Measurements from ENCODE around the gene MRM2.
"Not testable (repeated sequence)": the region's sequence is repeated elsewhere in the genome, so short reads cannot be mapped to it uniquely, and the experiment has no call there.

MRM2 gene

GRCh38 chr7:2278026-2278425, 36.0 kb upstream of the MRM2 start:
- no peaks in the 10 kb centered on the region for H3K9me3 ChIP-seq (ENCODE audit: control insufficient read depth, insufficient read depth, low read length)
- H3K4me1 ChIP-seq (ENCODE audit: control insufficient read depth, insufficient read depth, low read length), result no peaks in the 10 kb centered on the region
- no peaks in the 10 kb centered on the region for H3K27me3 ChIP-seq (ENCODE audit: control insufficient read depth, insufficient read depth, low read length)
- no peak overlapping the region for H3K9ac ChIP-seq (ENCODE audit: low read depth, low read length)
- H3K4me3 ChIP-seq (ENCODE audit: low read depth, low read length), result no peak overlapping the region
- H3K27ac ChIP-seq (ENCODE audit: low read depth, low read length), result no peak overlapping the region
- peaks cover 18% of the 10 kb centered on the region for H3K36me3 ChIP-seq (ENCODE audit: control insufficient read depth, insufficient read depth, low read length)

- no peaks in the 10 kb centered on the region for H3K4me1 ChIP-seq (ENCODE audit: control insufficient read depth, insufficient read depth, low read length)
- peaks cover 24% of the 10 kb centered on the region for H3K36me3 ChIP-seq (ENCODE audit: control insufficient read depth, insufficient read depth, low read length)
- H3K27me3 ChIP-seq (ENCODE audit: control insufficient read depth, insufficient read depth, low read length), result no peaks in the 10 kb centered on the region
- no peak overlapping the region for H3K4me3 ChIP-seq (ENCODE audit: low read depth, low read length)
- H3K9me3 ChIP-seq (ENCODE audit: control insufficient read depth, insufficient read depth, low read length), result no peaks in the 10 kb centered on the region
- no peak overlapping the region for H3K9ac ChIP-seq (ENCODE audit: low read depth, low read length)
- H3K27ac ChIP-seq (ENCODE audit: low read depth, low read length), result no peak overlapping the region
Measured at GRCh38 chr7:2276107-2276506, 34.1 kb upstream of the MRM2 start.

GRCh38 chr7:2275101-2275500, 33.1 kb upstream of the MRM2 start:
- H3K36me3 ChIP-seq (ENCODE audit: control insufficient read depth, insufficient read depth, low read length), result peaks cover 24% of the 10 kb centered on the region
- H3K4me1 ChIP-seq (ENCODE audit: control insufficient read depth, insufficient read depth, low read length), result no peaks in the 10 kb centered on the region

GRCh38 chr7:2274666-2275065, 32.7 kb upstream of the MRM2 start:
- no peak overlapping the region for H3K4me3 ChIP-seq (ENCODE audit: low read depth, low read length)
- H3K9ac ChIP-seq (ENCODE audit: low read depth, low read length), result no peak overlapping the region
- no peaks in the 10 kb centered on the region for H3K9me3 ChIP-seq (ENCODE audit: control insufficient read depth, insufficient read depth, low read length)
- no peaks in the 10 kb centered on the region for H3K27me3 ChIP-seq (ENCODE audit: control insufficient read depth, insufficient read depth, low read length)
- H3K4me1 ChIP-seq (ENCODE audit: control insufficient read depth, insufficient read depth, low read length), result peaks cover 4% of the 10 kb centered on the region; the same call in 1 of the 2 replicates
- peaks cover 24% of the 10 kb centered on the region for H3K36me3 ChIP-seq (ENCODE audit: control insufficient read depth, insufficient read depth, low read length)
- H3K27ac ChIP-seq (ENCODE audit: low read depth, low read length), result no peak overlapping the region

More at GRCh38 chr7:2275101-2275500, 33.1 kb upstream of the MRM2 start:
- no peak overlapping the region for H3K4me3 ChIP-seq (ENCODE audit: low read depth, low read length)
- H3K9ac ChIP-seq (ENCODE audit: low read depth, low read length), result no peak overlapping the region
- no peaks in the 10 kb centered on the region for H3K9me3 ChIP-seq (ENCODE audit: control insufficient read depth, insufficient read depth, low read length)
- H3K27ac ChIP-seq (ENCODE audit: low read depth, low read length), result no peak overlapping the region
- H3K27me3 ChIP-seq (ENCODE audit: control insufficient read depth, insufficient read depth, low read length), result no peaks in the 10 kb centered on the region

GRCh38 chr7:2273866-2274265, 31.9 kb upstream of the MRM2 start:
- Histone ChIP-seq H3K4me1 (ENCODE audit: control insufficient read depth, insufficient read depth, low read length) (peaks cover 6% of the 10 kb centered on the region; the same call in 1 of the 2 replicates), H3K9me3 (ENCODE audit: control insufficient read depth, insufficient read depth, low read length) (no peaks in the 10 kb centered on the region), H3K27ac (ENCODE audit: low read depth, low read length) (no peak overlapping the region), H3K27me3 (ENCODE audit: control insufficient read depth, insufficient read depth, low read length) (no peaks in the 10 kb centered on the region), H3K4me3 (ENCODE audit: low read depth, low read length) (no peak overlapping the region), H3K36me3 (ENCODE audit: control insufficient read depth, insufficient read depth, low read length) (peaks cover 24% of the 10 kb centered on the region), H3K9ac (ENCODE audit: low read depth, low read length) (no peak overlapping the region)

GRCh38 chr7:2272031-2272430, 30.0 kb upstream of the MRM2 start:
- Histone ChIP-seq H3K4me3 (ENCODE audit: low read depth, low read length) (no peak overlapping the region), H3K27me3 (ENCODE audit: control insufficient read depth, insufficient read depth, low read length) (no peaks in the 10 kb centered on the region), H3K36me3 (ENCODE audit: control insufficient read depth, insufficient read depth, low read length) (peaks cover 18% of the 10 kb centered on the region), H3K9me3 (ENCODE audit: control insufficient read depth, insufficient read depth, low read length) (no peaks in the 10 kb centered on the region), H3K4me1 (ENCODE audit: control insufficient read depth, insufficient read depth, low read length) (peaks cover 6% of the 10 kb centered on the region; the same call in 1 of the 2 replicates), H3K27ac (ENCODE audit: low read depth, low read length) (no peak overlapping the region), H3K9ac (ENCODE audit: low read depth, low read length) (no peak overlapping the region)

- H3K9me3 ChIP-seq (ENCODE audit: control insufficient read depth, insufficient read depth, low read length), result no peaks in the 10 kb centered on the region
- no peak overlapping the region for H3K9ac ChIP-seq (ENCODE audit: low read depth, low read length)
- H3K4me3 ChIP-seq (ENCODE audit: low read depth, low read length), result no peak overlapping the region
- no peak overlapping the region for H3K27ac ChIP-seq (ENCODE audit: low read depth, low read length)
- peaks cover 18% of the 10 kb centered on the region for H3K36me3 ChIP-seq (ENCODE audit: control insufficient read depth, insufficient read depth, low read length)
- no peaks in the 10 kb centered on the region for H3K27me3 ChIP-seq (ENCODE audit: control insufficient read depth, insufficient read depth, low read length)
- H3K4me1 ChIP-seq (ENCODE audit: control insufficient read depth, insufficient read depth, low read length), result peaks cover 6% of the 10 kb centered on the region; the same call in 1 of the 2 replicates
Measured at GRCh38 chr7:2271273-2272026, 29.4 kb upstream of the MRM2 start.

GRCh38 chr7:2270495-2270894, 28.5 kb upstream of the MRM2 start:
- H3K9me3 ChIP-seq (ENCODE audit: control insufficient read depth, insufficient read depth, low read length), result no peaks in the 10 kb centered on the region
- H3K27ac ChIP-seq (ENCODE audit: low read depth, low read length), result peak overlapping the region; percentile 42
- peaks cover 18% of the 10 kb centered on the region for H3K36me3 ChIP-seq (ENCODE audit: control insufficient read depth, insufficient read depth, low read length)
- no peak overlapping the region for H3K4me3 ChIP-seq (ENCODE audit: low read depth, low read length)
- peaks cover 6% of the 10 kb centered on the region; the same call in 1 of the 2 replicates for H3K4me1 ChIP-seq (ENCODE audit: control insufficient read depth, insufficient read depth, low read length)
- no peaks in the 10 kb centered on the region for H3K27me3 ChIP-seq (ENCODE audit: control insufficient read depth, insufficient read depth, low read length)
- H3K9ac ChIP-seq (ENCODE audit: low read depth, low read length), result no peak overlapping the region

GRCh38 chr7:2269991-2270460, 28.0 kb upstream of the MRM2 start:
- H3K9ac ChIP-seq (ENCODE audit: low read depth, low read length), result no peak overlapping the region
- peaks cover 15% of the 10 kb centered on the region for H3K36me3 ChIP-seq (ENCODE audit: control insufficient read depth, insufficient read depth, low read length)
- no peaks in the 10 kb centered on the region for H3K9me3 ChIP-seq (ENCODE audit: control insufficient read depth, insufficient read depth, low read length)
- no peaks in the 10 kb centered on the region for H3K27me3 ChIP-seq (ENCODE audit: control insufficient read depth, insufficient read depth, low read length)
- H3K4me3 ChIP-seq (ENCODE audit: low read depth, low read length), result no peak overlapping the region
- peak overlapping the region; percentile 91 for H3K27ac ChIP-seq (ENCODE audit: low read depth, low read length)
- H3K4me1 ChIP-seq (ENCODE audit: control insufficient read depth, insufficient read depth, low read length), result peaks cover 6% of the 10 kb centered on the region; the same call in 1 of the 2 replicates

- not testable (repeated sequence) for H3K4me3 ChIP-seq (ENCODE audit: low read depth, low read length); H3K9me3 ChIP-seq (ENCODE audit: control insufficient read depth, insufficient read depth, low read length); H3K9ac ChIP-seq (ENCODE audit: low read depth, low read length); H3K27me3 ChIP-seq (ENCODE audit: control insufficient read depth, insufficient read depth, low read length); H3K4me1 ChIP-seq (ENCODE audit: control insufficient read depth, insufficient read depth, low read length)
- Histone ChIP-seq H3K27ac (ENCODE audit: low read depth, low read length) (peak overlapping the region; percentile 91), H3K36me3 (ENCODE audit: control insufficient read depth, insufficient read depth, low read length) (peaks cover 15% of the 10 kb centered on the region)
Measured at GRCh38 chr7:2269089-2269990, 27.3 kb upstream of the MRM2 start.

- no peaks in the 10 kb centered on the region for H3K27me3 ChIP-seq (ENCODE audit: control insufficient read depth, insufficient read depth, low read length)
- peaks cover 6% of the 10 kb centered on the region; the same call in 1 of the 2 replicates for H3K4me1 ChIP-seq (ENCODE audit: control insufficient read depth, insufficient read depth, low read length)
- no peak overlapping the region for H3K9ac ChIP-seq (ENCODE audit: low read depth, low read length)
- H3K4me3 ChIP-seq (ENCODE audit: low read depth, low read length), result no peak overlapping the region
- no peaks in the 10 kb centered on the region for H3K9me3 ChIP-seq (ENCODE audit: control insufficient read depth, insufficient read depth, low read length)
- H3K27ac ChIP-seq (ENCODE audit: low read depth, low read length), result no peak overlapping the region
- H3K36me3 ChIP-seq (ENCODE audit: control insufficient read depth, insufficient read depth, low read length), result peaks cover 24% of the 10 kb centered on the region
Measured at GRCh38 chr7:2266911-2267310, 24.9 kb upstream of the MRM2 start.
